H1 (cell line): ENCODE data around the gene METTL6. TPM values are rescaled to one million over a fixed set of nuclear protein-coding genes. Genes with fewer than 3 reads are reported as not detected.

Experiments used
- CTCF ChIA-PET: fragments of 300-600 bp; sonication (Branson Sonifier 250); formaldehyde crosslinking; loops from one replicate; lab custom pipeline; 2021; ENCODE audit not compliant: partially characterized antibody; lab: Charles Lee
- POLR2A ChIA-PET: fragments of 300-600 bp; sonication (Branson Sonifier 250); formaldehyde crosslinking; loops from one replicate; lab custom pipeline; 2021; ENCODE audit warnings: inconsistent platforms; ENCODE audit not compliant: partially characterized antibody; lab: Charles Lee
- DNase-seq, 2 experiments: peaks; one replicate each; pipeline versions ENCODE4 v3.0.0 to v3.0.0-alpha.2; 2010 to 2022; ENCODE audit warnings: low spot score in 2 of 2, low read depth in 1 of 2, mixed read lengths in 1 of 2
- FAIRE-seq: peaks from 2 replicates; lab custom pipeline; 2011; peaks lifted over from hg19 to GRCh38; lab: Jason Lieb, UNC
- H2AFZ ChIP-seq: 2 replicates; pipeline ENCODE4 v1.8.1; 2012; ENCODE audit warnings: low read length, inconsistent platforms
- H2AK5ac ChIP-seq: 2 replicates; pipeline ENCODE4 v1.6.1; 2013; ENCODE audit warnings: low read depth, low read length
- H2BK120ac ChIP-seq: replicated peaks from 2 replicates; pipeline ENCODE3; 2013; ENCODE audit warnings: low read depth, low read length, inconsistent platforms
- H2BK12ac ChIP-seq: 2 replicates; pipeline ENCODE4 v1.6.1; 2013; ENCODE audit warnings: low read depth, low read length
- H2BK15ac ChIP-seq: 2 replicates; pipeline ENCODE4 v1.6.1; 2013; ENCODE audit warnings: low read length
- H2BK20ac ChIP-seq: 2 replicates; pipeline ENCODE4 v1.6.1; 2013; ENCODE audit warnings: low read length
- H2BK5ac ChIP-seq: 2 replicates; pipeline ENCODE4 v1.6.1; 2013; ENCODE audit warnings: low read depth, low read length
- H3K14ac ChIP-seq: 2 replicates; pipeline ENCODE4 v1.6.1; 2013; ENCODE audit warnings: inconsistent platforms; ENCODE audit not compliant: insufficient read length
- H3K18ac ChIP-seq: 2 replicates; pipeline ENCODE4 v1.6.1; 2013; ENCODE audit warnings: low read length; ENCODE audit errors: extremely low read depth
- H3K23ac ChIP-seq: 2 replicates; pipeline ENCODE4 v1.6.1; 2013; ENCODE audit warnings: inconsistent platforms; ENCODE audit not compliant: insufficient read length
- H3K23me2 ChIP-seq: 2 replicates; pipeline ENCODE4 v1.6.1; 2013; ENCODE audit warnings: low read depth, low read length
- H3K27ac ChIP-seq: 2 replicates; pipeline ENCODE4 v1.6.1; 2011; ENCODE audit warnings: low read depth, low read length, inconsistent platforms
- H3K27me3 ChIP-seq, 4 experiments: replicated peaks in 1 of 4; 1 replicate in 1 of 4; 2 replicates in 3 of 4; pipeline versions ENCODE4 v1.6.1 to v1.8.1; 2011 to 2013; ENCODE audit warnings: low read length in 3 of 4, mild to moderate bottlenecking in 3 of 4, inconsistent platforms in 2 of 4, mixed read lengths in 2 of 4, moderate library complexity in 1 of 4; ENCODE audit not compliant: control insufficient read depth in 3 of 4, insufficient read depth in 3 of 4; ENCODE audit errors: extremely low read depth in 1 of 4
- H3K36me3 ChIP-seq, 4 experiments: 2 replicates each; pipeline versions ENCODE4 v1.6.1 to v1.8.1; 2011 to 2013; ENCODE audit warnings: mild to moderate bottlenecking in 4 of 4, low read length in 3 of 4, moderate library complexity in 2 of 4, control low read depth in 1 of 4, inconsistent platforms in 1 of 4; ENCODE audit not compliant: insufficient read depth in 4 of 4, control insufficient read depth in 2 of 4
- H3K4ac ChIP-seq: replicated peaks from 2 replicates; pipeline ENCODE3; 2013; ENCODE audit warnings: low read length, low read depth, mixed read lengths, inconsistent platforms; ENCODE audit not compliant: insufficient read length
- H3K4me1 ChIP-seq, 4 experiments: replicated peaks in 1 of 4; 1 replicate in 1 of 4; 2 replicates in 3 of 4; pipeline versions ENCODE4 v1.6.1 to v1.8.1; 2011 to 2013; ENCODE audit warnings: low read length in 3 of 4, inconsistent platforms in 2 of 4, mixed read lengths in 1 of 4; ENCODE audit not compliant: insufficient read depth in 4 of 4, control insufficient read depth in 3 of 4
- H3K4me2 ChIP-seq, 2 experiments: 2 replicates each; pipeline versions ENCODE4 v1.6.1 to v1.8.1; 2011 to 2013; ENCODE audit warnings: low read depth in 2 of 2, low read length in 2 of 2, control low read depth in 1 of 2, inconsistent platforms in 1 of 2, mild to moderate bottlenecking in 1 of 2; ENCODE audit not compliant: insufficient read depth in 1 of 2
- H3K4me3 ChIP-seq, 4 experiments: fragments of 200-600, 300-600 bp in 1 of 4; sonication (generic), shearing (Covaris generic), sonication (Bioruptor Twin) in 1 of 4; 2 replicates each; pipeline versions ENCODE4 v1.5.1 to v1.8.1; 2011 to 2016; ENCODE audit warnings: low read length in 4 of 4, low read depth in 3 of 4, control low read depth in 2 of 4, inconsistent platforms in 2 of 4, mild to moderate bottlenecking in 2 of 4, mixed read lengths in 1 of 4, moderate library complexity in 1 of 4; ENCODE audit not compliant: insufficient read depth in 2 of 4; ENCODE audit errors: extremely low read depth in 1 of 4
- H3K56ac ChIP-seq: replicated peaks from 2 replicates; pipeline ENCODE3; 2013; ENCODE audit warnings: low read depth, mild to moderate bottlenecking, mixed read lengths, low read length, inconsistent platforms; ENCODE audit not compliant: insufficient read length
- H3K79me1 ChIP-seq: 2 replicates; pipeline ENCODE4 v1.6.1; 2013; ENCODE audit warnings: low read depth, low read length, control low read depth
- H3K79me2 ChIP-seq, 2 experiments: 2 replicates each; pipeline versions ENCODE4 v1.6.1 to v1.8.1; 2012 to 2013; ENCODE audit warnings: low read length in 2 of 2, mild to moderate bottlenecking in 2 of 2, inconsistent platforms in 1 of 2; ENCODE audit not compliant: insufficient read depth in 2 of 2, control insufficient read depth in 1 of 2
- H3K9ac ChIP-seq, 4 experiments: replicated peaks in 1 of 4; 1 replicate in 1 of 4; 2 replicates in 3 of 4; pipeline versions ENCODE4 v1.6.1 to v1.8.1; 2011 to 2013; ENCODE audit warnings: low read depth in 3 of 4, low read length in 3 of 4, control low read depth in 2 of 4, mild to moderate bottlenecking in 2 of 4, moderate library complexity in 2 of 4, inconsistent platforms in 1 of 4; ENCODE audit errors: extremely low read depth in 1 of 4
- H3K9me3 ChIP-seq, 2 experiments: 2 replicates each; pipeline versions ENCODE4 v1.6.1 to v1.8.1; 2012 to 2013; ENCODE audit warnings: mild to moderate bottlenecking in 2 of 2, moderate library complexity in 2 of 2, control low read depth in 1 of 2, inconsistent platforms in 1 of 2, low read depth in 1 of 2, low read length in 1 of 2, mixed read lengths in 1 of 2; ENCODE audit not compliant: insufficient read depth in 2 of 2
- H4K20me1 ChIP-seq, 2 experiments: replicated peaks in 1 of 2; 2 replicates each; pipeline versions ENCODE3 to v1.8.1; 2011 to 2013; ENCODE audit warnings: inconsistent platforms in 2 of 2, low read length in 2 of 2, mild to moderate bottlenecking in 1 of 2; ENCODE audit not compliant: insufficient read depth in 2 of 2, control insufficient read depth in 1 of 2
- H4K5ac ChIP-seq: 2 replicates; pipeline ENCODE4 v1.6.1; 2013; ENCODE audit warnings: low read length, low read depth, mixed read lengths, inconsistent platforms; ENCODE audit not compliant: insufficient read length
- H4K8ac ChIP-seq: 2 replicates; pipeline ENCODE4 v1.8.0; 2013; ENCODE audit warnings: mild to moderate bottlenecking, moderate library complexity, low read length, inconsistent platforms; ENCODE audit not compliant: insufficient read depth; ENCODE audit errors: extremely low read depth
- H4K91ac ChIP-seq: replicated peaks from 2 replicates; pipeline ENCODE3; 2013; ENCODE audit warnings: low read length, mixed read lengths, inconsistent platforms; ENCODE audit not compliant: insufficient read length
- FOSL1 ChIP-seq: IDR thresholded peaks from 2 replicates; pipeline ENCODE4 v1.6.1; 2011; ENCODE audit warnings: mild to moderate bottlenecking, low read depth, low read length, moderate library complexity; ENCODE audit not compliant: insufficient read depth
- RAD21 ChIP-seq, 2 experiments: IDR thresholded peaks in 1 of 2; conservative IDR thresholded peaks in 1 of 2; 2 replicates each; pipeline ENCODE4 v1.6.1; 2011; ENCODE audit warnings: low read depth in 2 of 2, low read length in 2 of 2, improper control_type of control experiment in 1 of 2, inconsistent platforms in 1 of 2, mild to moderate bottlenecking in 1 of 2, moderate library complexity in 1 of 2
- SIN3A ChIP-seq, 2 experiments: IDR thresholded peaks in 1 of 2; conservative IDR thresholded peaks in 1 of 2; 2 replicates each; pipeline ENCODE4 v1.6.1; 2011 to 2012; ENCODE audit warnings: low read length in 2 of 2, improper control_type of control experiment in 1 of 2, low read depth in 1 of 2, mild to moderate bottlenecking in 1 of 2
- SRF ChIP-seq: IDR thresholded peaks from 2 replicates; pipeline ENCODE4 v1.6.1; 2011; ENCODE audit warnings: mild to moderate bottlenecking, low read depth, low read length, moderate library complexity
- TCF12 ChIP-seq: IDR thresholded peaks from 2 replicates; pipeline ENCODE4 v1.6.1; 2011; ENCODE audit warnings: low read depth, mild to moderate bottlenecking, low read length
- WGBS, 2 experiments: shearing (Covaris generic) in 1 of 2; methylation state at CpG; one replicate each; pipeline versions ENCODE4 v1.1.6 to v1.1.7; 2013 to 2015; ENCODE audit warnings: low lambda C conversion rate in 2 of 2, mixed read lengths in 2 of 2, inconsistent platforms in 1 of 2, low coverage in 1 of 2, missing lambda C conversion rate in 1 of 2; ENCODE audit not compliant: insufficient replicate concordance in 2 of 2, insufficient coverage in 1 of 2, insufficient read length in 1 of 2; ENCODE audit errors: extremely low coverage in 1 of 2, missing lambda C conversion rate in 1 of 2; 5-methylcytosine and 5-hydroxymethylcytosine counted together
- polyA plus RNA-seq, 7 experiments: library from polyadenylated mRNA; depleted of rRNA in 3 of 7; stranded (reverse) in 5 of 7; unstranded in 2 of 7; fragments of >200 nt in 5 of 7; fragments of 200-250 nt in 2 of 7; gene quantifications; 1 replicate in 5 of 7; 2 replicates in 1 of 7; 4 replicates in 1 of 7; pipeline versions ENCODE4 v1.2.1 to v1.2.3, GENCODE V29; 2011 to 2013; ENCODE audit warnings: missing spikeins in 2 of 7, mixed read lengths in 2 of 7
- total RNA-seq: library from RNA; stranded (reverse); fragmentation: NEBNext Ultra II Directional; extraction: Animal tissue kit (Norgen Biotek cat#: 25700); gene quantifications from 2 replicates; pipeline ENCODE4 v1.2.1, GENCODE V29; 2021

Gene METTL6
- total and polyA plus RNA-seq, 2 of the 8 experiments (the other 6 are each of a cell fraction or from before 2014, with no cell fraction given) = 18.4 to 20.0 TPM

- CTCF ChIA-PET = interaction anchor here (1.5 to 2.2 kb wide), 2 partner anchors 16 to 41 kb away, joined by 4 to 7 read pairs; no protein-coding TSS in a partner anchor
- peaks cover 0 to 3% of the 10 kb centered on the region in 2 experiments for H4K20me1 ChIP-seq
- H3K4ac ChIP-seq = no peak overlapping the region
- no peak overlapping the region for H2AK5ac ChIP-seq
- H3K9ac ChIP-seq = no peak overlapping the region
- H4K91ac ChIP-seq = no peak overlapping the region
- H4K5ac ChIP-seq = no peak overlapping the region
- H3K4me1 ChIP-seq = no peaks in the 10 kb centered on the region
- FAIRE-seq (no peak), DNase-seq (no peak)
- H3K27me3 ChIP-seq = no peaks in the 10 kb centered on the region
- no peak overlapping the region for H2AFZ ChIP-seq
- H3K79me2 ChIP-seq = peaks cover 0 to 6% of the 10 kb centered on the region in 2 experiments; a peak in 1 of 4 replicates
- H3K23me2 ChIP-seq = no peaks in the 10 kb centered on the region
- H3K14ac ChIP-seq = no peak overlapping the region
- H2BK120ac ChIP-seq = no peak overlapping the region
- no peak overlapping the region for H3K18ac ChIP-seq
- no peak overlapping the region for H4K8ac ChIP-seq
- H2BK12ac ChIP-seq = no peak overlapping the region
- no peaks in the 10 kb centered on the region for H3K79me1 ChIP-seq
- H3K23ac ChIP-seq = no peak overlapping the region
- POLR2A ChIA-PET = no interaction called here
- H3K56ac ChIP-seq = no peak overlapping the region
- H3K9me3 ChIP-seq = no peaks in the 10 kb centered on the region
- no peak overlapping the region for H2BK15ac ChIP-seq
- 89% methylated on average over 4 of the region's 4 CpGs; no CpG with 5 or more reads in 1 of the 2 experiments for WGBS, 2 experiments
- no peak for TF ChIP-seq SRF
- TF ChIP-seq TCF12 = no peak
- no peak for TF ChIP-seq FOSL1
- no peak for TF ChIP-seq RAD21 (IDR thresholded peaks at IDR 0.05 in 1 of 2, conservative IDR thresholded peaks at IDR 0.05 in 1 of 2; ENCODE audit: low read depth in 2 of 2, low read length in 2 of 2)
- no peak for TF ChIP-seq SIN3A (conservative IDR thresholded peaks at IDR 0.05 in 1 of 2, IDR thresholded peaks at IDR 0.05 in 1 of 2; ENCODE audit: low read depth in 1 of 2, low read length in 2 of 2)
- H2BK20ac ChIP-seq = no peak overlapping the region
- no peak overlapping the region for H3K4me3 ChIP-seq
- H3K36me3 ChIP-seq = peaks cover 2 to 44% (median 13%) of the 10 kb centered on the region in 4 experiments
- H3K27ac ChIP-seq = no peak overlapping the region
- H2BK5ac ChIP-seq = no peak overlapping the region
- H3K4me2 ChIP-seq = no peak overlapping the region
Measured at GRCh38 chr3:15420871-15421270, 6.5 kb downstream of the METTL6 start.
